Lower lobe of right lung (tissue), 2 donors: ENCODE measurements around the gene RSRC1. TPM values are rescaled to one million over a fixed set of nuclear protein-coding genes. Genes with fewer than 3 reads are reported as not detected.

Experiments used
- ATAC-seq, 2 donors: fragments of 200-7000 bp; cut with Tn5 transposase; one replicate each; pipeline ENCODE4 v1.9.1; 2020 to 2022; ENCODE audit warnings: mild to moderate bottlenecking in 2 of 2, moderate library complexity in 2 of 2
- DNase-seq: peaks from one replicate; pipeline ENCODE4 v3.0.0-alpha.2; 2020
- H3K27ac ChIP-seq: fragments of 200-600 bp; one replicate; pipeline ENCODE4 v1.8.0; 2022
- H3K27me3 ChIP-seq: fragments of 200-600 bp; one replicate; pipeline ENCODE4 v1.8.0; 2022; ENCODE audit warnings: low read depth
- H3K36me3 ChIP-seq: fragments of 200-600 bp; one replicate; pipeline ENCODE4 v1.8.0; 2022; ENCODE audit warnings: mild to moderate bottlenecking
- H3K4me1 ChIP-seq: fragments of 200-600 bp; one replicate; pipeline ENCODE4 v1.8.0; 2022
- H3K4me3 ChIP-seq: fragments of 200-600 bp; one replicate; pipeline ENCODE4 v1.8.0; 2022; ENCODE audit warnings: mild to moderate bottlenecking
- H3K9me3 ChIP-seq: fragments of 200-600 bp; one replicate; pipeline ENCODE4 v1.8.0; 2022
- intact Hi-C: fragments of 100-400 bp; cut with DNase I; formaldehyde crosslinking; loops from one replicate; pipeline ENCODE4 v1.11.0; 2022
- total RNA-seq: library from RNA; stranded (reverse); fragmentation: NEBNext Ultra II Directional; extraction: Animal tissue kit (Norgen Biotek cat#: 25700); gene quantifications from one replicate; pipeline ENCODE4 v1.2.1, GENCODE V29; 2021
- TF ChIP-seq, protein P1 (sequence below): fragments of 200-600 bp; IDR thresholded peaks from one replicate; pipeline ENCODE4 v1.8.0; 2022; ENCODE audit warnings: antibody characterized with exemption, mild to moderate bottlenecking
- donor health status: DM: no; HTN: yes; CAD: no; lungs with severe emphysema.

RSRC1 gene
- total RNA-seq, 1 donor from 2014 or later = 29.8 TPM

DNA sequence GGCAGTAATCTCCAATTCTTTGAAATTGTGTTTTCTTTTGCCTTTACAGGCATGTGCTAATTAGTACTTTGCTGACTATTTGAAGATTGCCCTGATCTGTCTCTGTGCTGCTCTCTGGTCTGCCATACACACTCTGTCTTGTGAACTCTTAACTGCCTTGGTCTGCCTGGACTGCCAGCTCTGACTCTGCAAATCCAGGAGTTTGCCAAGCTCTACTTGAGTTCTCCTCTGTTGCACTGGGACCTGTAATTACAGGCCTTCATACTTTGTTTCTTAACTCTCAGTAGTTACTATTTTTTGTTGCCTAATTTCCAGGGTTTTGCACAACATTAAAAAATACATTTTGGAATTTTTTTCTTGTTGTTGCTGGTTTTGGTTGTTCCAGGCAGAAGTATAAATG, 155.0 kb downstream of the RSRC1 start:
- DNase-seq = no peak
- Histone ChIP-seq H3K36me3 (no peaks in the 10 kb centered on the region), H3K27me3 (no peaks in the 10 kb centered on the region), H3K9me3 (peaks cover 23% of the 10 kb centered on the region), H3K4me3 (no peak overlapping the region), H3K27ac (no peak overlapping the region), H3K4me1 (no peaks in the 10 kb centered on the region)
- TF ChIP-seq, protein P1, sequence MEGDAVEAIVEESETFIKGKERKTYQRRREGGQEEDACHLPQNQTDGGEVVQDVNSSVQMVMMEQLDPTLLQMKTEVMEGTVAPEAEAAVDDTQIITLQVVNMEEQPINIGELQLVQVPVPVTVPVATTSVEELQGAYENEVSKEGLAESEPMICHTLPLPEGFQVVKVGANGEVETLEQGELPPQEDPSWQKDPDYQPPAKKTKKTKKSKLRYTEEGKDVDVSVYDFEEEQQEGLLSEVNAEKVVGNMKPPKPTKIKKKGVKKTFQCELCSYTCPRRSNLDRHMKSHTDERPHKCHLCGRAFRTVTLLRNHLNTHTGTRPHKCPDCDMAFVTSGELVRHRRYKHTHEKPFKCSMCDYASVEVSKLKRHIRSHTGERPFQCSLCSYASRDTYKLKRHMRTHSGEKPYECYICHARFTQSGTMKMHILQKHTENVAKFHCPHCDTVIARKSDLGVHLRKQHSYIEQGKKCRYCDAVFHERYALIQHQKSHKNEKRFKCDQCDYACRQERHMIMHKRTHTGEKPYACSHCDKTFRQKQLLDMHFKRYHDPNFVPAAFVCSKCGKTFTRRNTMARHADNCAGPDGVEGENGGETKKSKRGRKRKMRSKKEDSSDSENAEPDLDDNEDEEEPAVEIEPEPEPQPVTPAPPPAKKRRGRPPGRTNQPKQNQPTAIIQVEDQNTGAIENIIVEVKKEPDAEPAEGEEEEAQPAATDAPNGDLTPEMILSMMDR = no peak
- ATAC-seq = no peak
- intact Hi-C loops = no loop called here

DNA sequence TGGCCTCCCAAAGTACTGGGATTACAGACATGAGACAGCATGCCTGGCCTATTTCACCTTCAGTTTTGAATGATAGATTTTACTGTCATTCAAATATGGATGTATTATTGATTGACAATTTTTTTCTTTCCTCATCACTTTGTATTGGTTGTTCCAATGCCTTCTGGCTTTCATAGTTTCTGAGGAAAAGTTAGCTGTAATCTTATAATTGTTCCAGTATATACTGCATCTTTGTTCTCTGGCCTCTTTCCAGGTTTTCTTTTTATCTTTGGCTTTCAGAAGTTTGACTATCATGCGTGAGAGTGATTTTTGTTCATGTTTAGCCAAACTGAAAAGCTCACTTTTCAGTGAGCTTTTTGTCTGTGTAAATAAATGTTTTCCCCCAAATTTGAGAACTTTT, 157.1 kb downstream of the RSRC1 start:
- H3K4me1 ChIP-seq = no peaks in the 10 kb centered on the region
- intact Hi-C loops = no loop called here
- H3K27me3 ChIP-seq = no peaks in the 10 kb centered on the region
- TF ChIP-seq, protein P1 = no peak
- no peak for DNase-seq
- ATAC-seq = no peak
- H3K27ac ChIP-seq = no peak overlapping the region
- peaks cover 23% of the 10 kb centered on the region for H3K9me3 ChIP-seq
- H3K4me3 ChIP-seq = no peak overlapping the region
- H3K36me3 ChIP-seq = no peaks in the 10 kb centered on the region

GRCh38 chr3:158269942-158270341, 160.1 kb downstream of the RSRC1 start:
- Histone ChIP-seq H3K9me3 (peaks cover 23% of the 10 kb centered on the region), H3K36me3 (no peaks in the 10 kb centered on the region), H3K4me1 (no peaks in the 10 kb centered on the region), H3K27ac (no peak overlapping the region), H3K4me3 (no peak overlapping the region), H3K27me3 (no peaks in the 10 kb centered on the region)
- ATAC-seq = no peak
- TF ChIP-seq, protein P1 = no peak
- intact Hi-C loops = no loop called here
- DNase-seq = no peak

DNA sequence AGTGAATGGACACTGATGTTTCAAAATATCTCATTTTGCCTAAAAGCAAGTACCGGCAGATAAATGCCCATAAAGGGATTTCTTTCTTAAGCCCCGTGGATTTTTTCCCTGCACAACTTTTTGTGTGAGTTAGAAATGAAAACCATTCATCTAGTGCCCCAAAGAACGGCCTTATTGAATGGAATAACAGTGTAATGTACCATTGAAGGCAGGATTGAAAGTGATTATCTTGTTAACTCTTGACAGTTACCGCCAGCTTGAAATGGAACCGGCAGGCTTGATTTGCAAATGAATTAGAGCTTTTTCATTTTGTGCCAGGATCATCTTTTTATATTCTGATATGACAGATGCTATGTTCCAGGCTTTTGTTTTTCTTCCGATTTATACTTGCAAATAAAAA, 162.2 kb downstream of the RSRC1 start:
- ATAC-seq = no peak
- intact Hi-C loops = no loop called here

GRCh38 chr3:158273656-158274055, 163.8 kb downstream of the RSRC1 start:
- DNase-seq = no peak
- intact Hi-C loops = no loop called here
- no peak overlapping the region for H3K27ac ChIP-seq
- H3K4me1 ChIP-seq = no peaks in the 10 kb centered on the region
- H3K36me3 ChIP-seq = no peaks in the 10 kb centered on the region
- H3K9me3 ChIP-seq = no peaks in the 10 kb centered on the region
- no peak overlapping the region for H3K4me3 ChIP-seq
- ATAC-seq = no peak
- no peaks in the 10 kb centered on the region for H3K27me3 ChIP-seq
- TF ChIP-seq, protein P1 = no peak

More for the DNA sequence above, 162.2 kb downstream of the RSRC1 start:
- DNase-seq = no peak
- H3K27ac ChIP-seq = no peak overlapping the region
- TF ChIP-seq, protein P1 = no peak
- H3K27me3 ChIP-seq = no peaks in the 10 kb centered on the region
- peaks cover 14% of the 10 kb centered on the region for H3K9me3 ChIP-seq
- no peaks in the 10 kb centered on the region for H3K4me1 ChIP-seq
- H3K4me3 ChIP-seq = no peak overlapping the region
- H3K36me3 ChIP-seq = no peaks in the 10 kb centered on the region

GRCh38 chr3:158278187-158278586, 168.3 kb downstream of the RSRC1 start:
- intact Hi-C loops = no loop called here
- H3K27me3 ChIP-seq = no peaks in the 10 kb centered on the region
- H3K4me1 ChIP-seq = no peaks in the 10 kb centered on the region
- TF ChIP-seq, protein P1 = no peak
- H3K27ac ChIP-seq = no peak overlapping the region
- H3K36me3 ChIP-seq = no peaks in the 10 kb centered on the region
- no peaks in the 10 kb centered on the region for H3K9me3 ChIP-seq
- H3K4me3 ChIP-seq = no peak overlapping the region
- ATAC-seq (no peak), DNase-seq (no peak)
